ENCODE results near the gene NHS. TPM values are rescaled to one million over a fixed set of nuclear protein-coding genes. Genes with fewer than 3 reads are reported as not detected.

Gene NHS
- total RNA-seq, 1 donor from 2014 or later, result 14.9 TPM

DNA sequence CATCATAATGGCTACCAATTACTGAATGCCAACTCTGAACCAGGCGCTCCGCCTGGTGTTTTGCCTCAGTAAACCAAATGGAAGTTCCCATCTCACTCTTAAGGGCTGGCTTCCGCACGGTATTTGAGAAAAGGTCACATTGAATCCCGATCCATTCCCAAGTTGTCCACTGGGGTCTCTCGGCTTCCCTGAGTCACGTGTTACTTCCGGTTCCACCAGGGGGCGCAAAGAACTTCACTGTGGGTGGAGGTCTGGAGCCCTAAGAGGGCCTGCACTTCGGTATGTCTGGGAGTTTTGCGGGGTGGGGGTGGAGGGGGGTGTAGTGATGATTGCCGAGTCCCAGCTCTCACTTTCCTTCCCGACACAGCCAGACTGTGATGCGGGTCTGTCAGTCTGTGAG, 13.4 kb upstream of the NHS start:
- Mint-ChIP-seq H3K27me3 (ENCODE audit: low read depth) (peaks cover 2% of the 10 kb centered on the region), H3K4me3 (ENCODE audit: unreplicated experiment) (no peak overlapping the region), H3K9me3 (ENCODE audit: low read depth) (no peaks in the 10 kb centered on the region), H3K27ac (ENCODE audit: unreplicated experiment) (no peak overlapping the region), H3K4me1 (ENCODE audit: low read depth) (peaks cover 12% of the 10 kb centered on the region), H3K36me3 (ENCODE audit: low read depth) (no peaks in the 10 kb centered on the region)
- no peak for DNase-seq (ENCODE audit: low spot score)
- TF ChIP-seq, protein P1, sequence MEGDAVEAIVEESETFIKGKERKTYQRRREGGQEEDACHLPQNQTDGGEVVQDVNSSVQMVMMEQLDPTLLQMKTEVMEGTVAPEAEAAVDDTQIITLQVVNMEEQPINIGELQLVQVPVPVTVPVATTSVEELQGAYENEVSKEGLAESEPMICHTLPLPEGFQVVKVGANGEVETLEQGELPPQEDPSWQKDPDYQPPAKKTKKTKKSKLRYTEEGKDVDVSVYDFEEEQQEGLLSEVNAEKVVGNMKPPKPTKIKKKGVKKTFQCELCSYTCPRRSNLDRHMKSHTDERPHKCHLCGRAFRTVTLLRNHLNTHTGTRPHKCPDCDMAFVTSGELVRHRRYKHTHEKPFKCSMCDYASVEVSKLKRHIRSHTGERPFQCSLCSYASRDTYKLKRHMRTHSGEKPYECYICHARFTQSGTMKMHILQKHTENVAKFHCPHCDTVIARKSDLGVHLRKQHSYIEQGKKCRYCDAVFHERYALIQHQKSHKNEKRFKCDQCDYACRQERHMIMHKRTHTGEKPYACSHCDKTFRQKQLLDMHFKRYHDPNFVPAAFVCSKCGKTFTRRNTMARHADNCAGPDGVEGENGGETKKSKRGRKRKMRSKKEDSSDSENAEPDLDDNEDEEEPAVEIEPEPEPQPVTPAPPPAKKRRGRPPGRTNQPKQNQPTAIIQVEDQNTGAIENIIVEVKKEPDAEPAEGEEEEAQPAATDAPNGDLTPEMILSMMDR (IDR thresholded peaks at IDR 0.05), result peak; percentile 61

DNA sequence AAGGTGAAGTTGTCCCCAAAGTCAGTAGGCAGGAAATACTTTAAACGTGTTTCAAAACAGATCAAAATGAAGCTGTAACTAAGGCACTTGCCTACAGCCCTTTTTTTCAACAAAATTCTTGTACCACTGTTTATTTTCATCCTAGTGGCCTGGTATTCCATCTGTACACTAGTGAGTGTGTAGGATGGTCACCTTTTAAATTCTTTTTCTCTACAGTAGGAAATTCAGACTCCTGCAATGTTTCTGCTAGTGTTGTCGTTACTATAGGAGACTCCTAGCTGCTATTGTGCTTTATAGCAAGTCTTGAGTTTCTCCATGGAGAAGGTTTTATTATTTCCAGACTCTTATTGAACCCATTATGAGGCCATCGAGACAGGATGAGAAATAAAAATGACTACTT, 7.0 kb upstream of the NHS start:
- TF ChIP-seq, protein P1 (IDR thresholded peaks at IDR 0.05), result no peak
- Mint-ChIP-seq H3K4me3 (ENCODE audit: unreplicated experiment) (no peak overlapping the region), H3K4me1 (ENCODE audit: low read depth) (no peaks in the 10 kb centered on the region), H3K36me3 (ENCODE audit: low read depth) (no peaks in the 10 kb centered on the region), H3K27ac (ENCODE audit: unreplicated experiment) (no peak overlapping the region), H3K27me3 (ENCODE audit: low read depth) (peaks cover 20% of the 10 kb centered on the region), H3K9me3 (ENCODE audit: low read depth) (no peaks in the 10 kb centered on the region)
- no peak for DNase-seq (ENCODE audit: low spot score)

DNA sequence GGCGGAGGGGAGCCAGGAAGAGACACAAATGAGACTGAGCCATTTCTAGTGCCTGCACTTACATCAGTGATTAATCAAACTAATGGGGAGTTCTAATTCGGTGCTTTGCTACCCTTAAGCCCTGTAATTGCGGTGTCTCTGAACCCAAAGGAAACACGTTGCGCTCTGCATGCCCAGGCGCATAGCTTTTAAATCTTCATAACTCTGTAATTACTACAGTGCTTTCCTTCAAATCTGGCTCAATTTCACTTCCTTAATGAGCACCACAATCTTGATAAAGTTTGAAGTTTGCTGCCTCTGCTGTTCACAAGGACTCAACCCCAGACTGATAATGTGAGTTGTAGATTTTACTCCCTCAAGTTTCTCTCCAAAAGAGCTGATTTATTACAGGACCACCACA, 5.7 kb upstream of the NHS start:
- H3K27ac Mint-ChIP-seq (ENCODE audit: unreplicated experiment), result no peak overlapping the region
- H3K36me3 Mint-ChIP-seq (ENCODE audit: low read depth), result no peaks in the 10 kb centered on the region
- DNase-seq (ENCODE audit: low spot score), result no peak
- H3K9me3 Mint-ChIP-seq (ENCODE audit: low read depth), result no peaks in the 10 kb centered on the region
- H3K27me3 Mint-ChIP-seq (ENCODE audit: low read depth), result peaks cover 25% of the 10 kb centered on the region
- H3K4me1 Mint-ChIP-seq (ENCODE audit: low read depth), result peaks cover under 1% of the 10 kb centered on the region
- no peak overlapping the region for H3K4me3 Mint-ChIP-seq (ENCODE audit: unreplicated experiment)
- TF ChIP-seq, protein P1 (IDR thresholded peaks at IDR 0.05), result no peak

DNA sequence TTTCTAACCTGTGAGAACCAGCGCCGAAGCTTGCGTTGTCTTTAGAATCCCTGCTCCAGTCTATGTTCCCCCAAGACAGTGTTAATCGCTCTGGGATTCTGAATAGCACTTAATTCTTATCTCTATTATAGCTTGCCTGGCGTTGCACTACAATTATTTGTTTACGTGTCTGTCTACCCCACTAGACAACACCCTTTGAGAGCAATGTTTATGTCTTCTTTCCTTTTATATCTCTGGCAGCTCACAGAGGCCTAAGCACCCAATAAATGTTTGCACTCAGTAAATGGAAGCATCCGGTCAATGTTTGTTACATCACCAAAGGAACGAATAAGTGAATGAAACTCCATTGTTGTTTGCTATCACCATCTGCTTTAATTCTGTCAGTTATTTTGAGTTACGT, 4.8 kb upstream of the NHS start:
- H3K4me1 Mint-ChIP-seq (ENCODE audit: low read depth), result peaks cover 6% of the 10 kb centered on the region
- no peaks in the 10 kb centered on the region for H3K9me3 Mint-ChIP-seq (ENCODE audit: low read depth)
- TF ChIP-seq, protein P1 (IDR thresholded peaks at IDR 0.05), result no peak
- no peak for DNase-seq (ENCODE audit: low spot score)
- no peak overlapping the region for H3K27ac Mint-ChIP-seq (ENCODE audit: unreplicated experiment)
- peaks cover 23% of the 10 kb centered on the region for H3K27me3 Mint-ChIP-seq (ENCODE audit: low read depth)
- H3K4me3 Mint-ChIP-seq (ENCODE audit: unreplicated experiment), result no peak overlapping the region
- no peaks in the 10 kb centered on the region for H3K36me3 Mint-ChIP-seq (ENCODE audit: low read depth)

DNA sequence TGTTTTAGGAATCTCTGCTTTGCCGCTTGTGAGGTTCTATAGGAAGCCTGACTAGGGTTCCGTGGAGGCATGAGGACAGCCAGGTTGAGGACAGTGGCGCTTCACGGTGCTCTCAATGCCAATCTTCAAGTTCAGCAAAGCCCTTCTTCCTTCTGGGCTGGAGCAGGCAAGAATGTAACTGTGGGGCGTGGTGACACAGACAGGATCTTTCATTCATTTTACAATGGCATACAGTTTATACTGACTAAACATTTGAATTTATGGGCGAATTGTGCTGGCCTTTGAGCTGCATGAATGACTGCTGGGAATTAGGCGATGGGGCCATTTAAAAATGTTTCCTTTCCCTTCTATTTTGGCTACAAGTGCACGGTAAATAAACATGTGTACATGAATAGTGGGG, 2.9 kb upstream of the NHS start:
- H3K4me1 Mint-ChIP-seq (ENCODE audit: low read depth), result peaks cover 8% of the 10 kb centered on the region
- no peaks in the 10 kb centered on the region for H3K9me3 Mint-ChIP-seq (ENCODE audit: low read depth)
- peaks cover 23% of the 10 kb centered on the region for H3K27me3 Mint-ChIP-seq (ENCODE audit: low read depth)
- no peak for DNase-seq (ENCODE audit: low spot score)
- H3K4me3 Mint-ChIP-seq (ENCODE audit: unreplicated experiment), result no peak overlapping the region
- no peaks in the 10 kb centered on the region for H3K36me3 Mint-ChIP-seq (ENCODE audit: low read depth)
- H3K27ac Mint-ChIP-seq (ENCODE audit: unreplicated experiment), result no peak overlapping the region
- TF ChIP-seq, protein P1 (IDR thresholded peaks at IDR 0.05), result no peak
